Hepatocyte (in vitro differentiated cells): ENCODE measurements around the gene SCN9A. TPM values are rescaled to one million over a fixed set of nuclear protein-coding genes. Genes with fewer than 3 reads are reported as not detected.

Source experiments
- DNase-seq: peaks from one replicate; pipeline ENCODE4 v3.0.0-alpha.2; 2016; ENCODE audit warnings: low spot score
- H2AFZ ChIP-seq: fragments of 200-600 bp; sonication (generic); 2 replicates; pipeline ENCODE4 v1.6.0; 2016; ENCODE audit warnings: antibody characterized with exemption, mild to moderate bottlenecking
- H3K27ac ChIP-seq: fragments of 200-600 bp; sonication (generic); 2 replicates; pipeline ENCODE4 v1.5.1; 2016; ENCODE audit warnings: mild to moderate bottlenecking
- H3K27me3 ChIP-seq: fragments of 200-600 bp; sonication (generic); 2 replicates; pipeline ENCODE4 v1.6.1; 2016
- H3K36me3 ChIP-seq: fragments of 200-600 bp; sonication (generic); replicated peaks from 2 replicates; pipeline ENCODE4 v1.5.1; 2016; ENCODE audit warnings: low read depth; ENCODE audit not compliant: insufficient read depth
- H3K4me1 ChIP-seq: fragments of 200-600 bp; sonication (generic); 2 replicates; pipeline ENCODE4 v1.5.1; 2016; ENCODE audit warnings: mild to moderate bottlenecking, moderate library complexity; ENCODE audit not compliant: insufficient read depth
- H3K4me2 ChIP-seq: fragments of 200-600 bp; sonication (generic); 2 replicates; pipeline ENCODE4 v1.6.0; 2016
- H3K4me3 ChIP-seq: fragments of 200-600 bp; sonication (generic); 2 replicates; pipeline ENCODE4 v1.5.1; 2016; ENCODE audit warnings: mild to moderate bottlenecking
- H3K79me2 ChIP-seq: fragments of 200-600 bp; sonication (generic); 2 replicates; pipeline ENCODE4 v1.6.0; 2017; ENCODE audit warnings: mild to moderate bottlenecking
- H3K9me2 ChIP-seq: fragments of 200-600 bp; sonication (generic); replicated peaks from 2 replicates; pipeline ENCODE4 v1.6.0; 2017; ENCODE audit warnings: mild to moderate bottlenecking; ENCODE audit not compliant: insufficient read depth
- H3K9me3 ChIP-seq: fragments of 200-600 bp; sonication (generic); 2 replicates; pipeline ENCODE4 v1.5.1; 2016; ENCODE audit warnings: low read depth, mild to moderate bottlenecking
- H4K20me1 ChIP-seq: fragments of 200-600 bp; sonication (generic); 2 replicates; pipeline ENCODE4 v1.6.0; 2016; ENCODE audit warnings: mild to moderate bottlenecking; ENCODE audit not compliant: insufficient read depth, poor library complexity, severe bottlenecking
- CTCF ChIP-seq: fragments of 200-600 bp; sonication (generic); IDR thresholded peaks from 2 replicates; pipeline ENCODE4 v1.5.1; 2016; ENCODE audit warnings: antibody characterized with exemption, mild to moderate bottlenecking; ENCODE audit not compliant: poor library complexity
- EZH2 ChIP-seq: fragments of 200-600 bp; sonication (generic); IDR thresholded peaks from 2 replicates; pipeline ENCODE4 v1.6.1; 2016; ENCODE audit warnings: antibody characterized with exemption, mild to moderate bottlenecking, borderline replicate concordance
- EZH2phosphoT487 ChIP-seq: fragments of 200-600 bp; sonication (generic); IDR thresholded peaks from one replicate; pipeline ENCODE4 v1.6.1; 2018; ENCODE audit warnings: antibody characterized with exemption, mild to moderate bottlenecking, low read depth, moderate library complexity; ENCODE audit not compliant: unreplicated experiment, severe bottlenecking
- WGBS: methylation state at CpG from one replicate; pipeline ENCODE4 v1.1.6; 2016; ENCODE audit warnings: low lambda C conversion rate; ENCODE audit errors: missing lambda C conversion rate; 5-methylcytosine and 5-hydroxymethylcytosine counted together
- polyA plus RNA-seq: library from polyadenylated mRNA; unstranded; fragments of >200 nt; fragmentation: Nextera tagmentation; extraction: Ambion mirVana; gene quantifications from 2 replicates; pipeline ENCODE4 v1.2.1, GENCODE V29; 2016
- total RNA-seq: library from RNA; depleted of rRNA; stranded (reverse); fragments of >200 nt; gene quantifications from 2 replicates; pipeline ENCODE4 v1.2.3, GENCODE V29; 2014

The SCN9A gene
- total and polyA plus RNA-seq, 2 experiments from 2014 or later = 5.1 to 11.7 TPM

- Histone ChIP-seq H3K9me3 (no peaks in the 10 kb centered on the region), H3K36me3 (no peaks in the 10 kb centered on the region), H3K27me3 (no peaks in the 10 kb centered on the region), H4K20me1 (no peaks in the 10 kb centered on the region), H2AFZ (no peak overlapping the region), H3K4me2 (no peak overlapping the region), H3K79me2 (peaks cover 3% of the 10 kb centered on the region), H3K27ac (no peak overlapping the region), H3K9me2 (no peaks in the 10 kb centered on the region), H3K4me3 (no peak overlapping the region), H3K4me1 (no peaks in the 10 kb centered on the region)
- no peak for TF ChIP-seq CTCF
- TF ChIP-seq EZH2 = no peak
- TF ChIP-seq EZH2phosphoT487 = no peak
- DNase-seq = no peak
- 93% methylated on average over 9 of the region's 9 CpGs for WGBS
Measured at GRCh38 chr2:166364476-166365161, 11.1 kb downstream of the SCN9A start.

DNA sequence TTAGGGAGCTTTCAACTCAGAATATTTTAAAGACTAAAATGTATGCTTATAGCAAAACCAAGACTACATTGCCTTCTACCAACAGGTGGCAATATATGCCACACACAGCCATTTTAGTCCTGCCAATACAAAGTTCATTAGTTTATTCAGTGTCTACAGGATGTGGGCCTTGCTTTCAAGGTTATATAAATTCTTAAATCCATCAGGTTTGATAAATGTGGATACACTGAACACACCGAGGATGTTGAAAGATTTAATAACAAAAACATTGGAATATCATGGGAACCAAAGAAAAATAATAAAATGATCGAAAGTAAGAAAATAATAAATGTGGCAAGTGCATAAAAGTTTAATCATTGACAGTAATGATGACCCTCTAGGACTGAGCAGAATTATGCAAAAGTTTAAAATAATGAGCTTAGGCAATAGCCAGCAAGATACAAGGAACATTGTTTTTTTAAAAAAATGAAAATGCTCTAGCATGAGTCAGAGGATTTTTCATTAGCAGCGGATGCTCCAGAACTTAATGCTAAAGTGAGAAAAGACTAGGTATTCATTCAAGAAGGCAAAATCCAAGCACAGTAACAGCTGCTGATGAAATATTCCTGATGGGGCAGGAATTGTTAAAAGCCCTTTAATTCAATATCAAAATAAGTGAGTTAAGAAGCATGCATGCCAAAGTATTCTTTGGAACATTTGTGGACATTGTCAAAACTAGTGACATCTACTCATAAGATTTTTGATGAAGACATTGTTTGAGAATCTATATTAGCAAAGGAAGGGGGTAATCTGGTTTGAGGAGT, 14.2 kb downstream of the SCN9A start:
- Histone ChIP-seq H3K9me3 (no peaks in the 10 kb centered on the region), H3K9me2 (no peaks in the 10 kb centered on the region), H3K27me3 (no peaks in the 10 kb centered on the region), H2AFZ (no peak overlapping the region), H3K79me2 (peaks cover 3% of the 10 kb centered on the region), H4K20me1 (no peaks in the 10 kb centered on the region), H3K4me3 (no peak overlapping the region), H3K4me2 (no peak overlapping the region), H3K4me1 (no peaks in the 10 kb centered on the region), H3K27ac (no peak overlapping the region), H3K36me3 (no peaks in the 10 kb centered on the region)
- WGBS = 79% methylated on average over 3 of the region's 3 CpGs
- no peak for TF ChIP-seq EZH2
- no peak for TF ChIP-seq EZH2phosphoT487
- peak; percentile 67 for TF ChIP-seq CTCF
- DNase-seq = peak; percentile 30

DNA sequence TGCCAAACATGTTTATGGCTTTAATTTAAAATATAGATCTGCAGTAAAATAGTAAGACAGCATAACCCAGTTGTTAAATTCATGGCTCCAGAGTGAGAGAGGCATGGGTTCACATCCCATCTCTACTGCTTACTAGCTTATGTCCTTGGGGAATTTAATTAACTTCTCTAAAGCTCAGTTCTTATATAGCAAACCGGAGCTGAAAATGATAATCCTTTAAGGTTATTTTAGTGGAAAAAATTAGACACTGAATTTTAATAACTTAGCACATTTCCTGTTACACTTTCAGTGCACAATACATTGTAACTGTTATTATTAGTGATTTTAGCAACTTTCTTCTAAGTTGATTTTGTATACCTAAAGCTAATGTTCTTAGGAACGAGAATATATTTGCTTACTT, 14.8 kb downstream of the SCN9A start:
- Histone ChIP-seq H3K27me3 (no peaks in the 10 kb centered on the region), H3K9me2 (no peaks in the 10 kb centered on the region), H3K9me3 (no peaks in the 10 kb centered on the region), H3K4me2 (no peak overlapping the region), H3K4me3 (no peak overlapping the region), H3K4me1 (no peaks in the 10 kb centered on the region), H2AFZ (no peak overlapping the region), H3K27ac (no peak overlapping the region), H3K36me3 (no peaks in the 10 kb centered on the region), H4K20me1 (no peaks in the 10 kb centered on the region), H3K79me2 (peaks cover 3% of the 10 kb centered on the region)
- 78% methylated on average over 2 of the region's 2 CpGs for WGBS
- TF ChIP-seq CTCF (no peak), EZH2 (no peak), EZH2phosphoT487 (no peak)
- DNase-seq = no peak
